Calu3 (cell line): ENCODE results near the gene RAD51B. TPM values are rescaled to one million over a fixed set of nuclear protein-coding genes. Genes with fewer than 3 reads are reported as not detected.
A peak's percentile ranks its signal among the peaks of the same experiment; 100 is the strongest.

Experiments used
- BruUV-seq: library from RNA; stranded (reverse); fragments of 400-500 nt; replicated peaks from 2 replicates; lab custom pipeline; 2021; lab: Mats Ljungman, UMichigan
- CTCF ChIA-PET: fragments of 300-600 bp; sonication (Branson Sonifier 250); formaldehyde crosslinking; loops from one replicate; lab custom pipeline; 2022; ENCODE audit warnings: antibody characterized with exemption; lab: Charles Lee
- DNase-seq: peaks from one replicate; pipeline ENCODE4 v3.0.0; 2022
- H3K27ac Mint-ChIP-seq: one replicate; pipeline ENCODE4 v1.8.0; 2022; ENCODE audit warnings: mixed read lengths; ENCODE audit not compliant: unreplicated experiment
- H3K27me3 Mint-ChIP-seq: one replicate; pipeline ENCODE4 v1.8.0; 2022; ENCODE audit warnings: mixed read lengths; ENCODE audit not compliant: unreplicated experiment
- H3K36me3 Mint-ChIP-seq: one replicate; pipeline ENCODE4 v1.8.0; 2022; ENCODE audit warnings: mild to moderate bottlenecking, moderate library complexity, mixed read lengths; ENCODE audit not compliant: insufficient read depth, unreplicated experiment
- H3K4me1 Mint-ChIP-seq: one replicate; pipeline ENCODE4 v1.8.0; 2022; ENCODE audit warnings: mild to moderate bottlenecking, low read depth, mixed read lengths; ENCODE audit not compliant: unreplicated experiment
- H3K4me3 Mint-ChIP-seq: one replicate; pipeline ENCODE4 v1.8.0; 2022; ENCODE audit warnings: mild to moderate bottlenecking, low read depth, moderate library complexity, mixed read lengths; ENCODE audit not compliant: unreplicated experiment
- H3K9me3 Mint-ChIP-seq: one replicate; pipeline ENCODE4 v1.8.0; 2022; ENCODE audit warnings: low read depth, mixed read lengths; ENCODE audit not compliant: unreplicated experiment
- CTCF ChIP-seq: fragments of 200-600 bp; IDR thresholded peaks from one replicate; pipeline ENCODE4 v1.8.0; 2022; ENCODE audit warnings: antibody characterized with exemption; ENCODE audit not compliant: unreplicated experiment
- intact Hi-C: fragments of 100-400 bp; cut with micrococcal nuclease; formaldehyde crosslinking; loops from one replicate; pipeline ENCODE4 v1.10.0; 2022; ENCODE audit not compliant: unreplicated experiment
- total RNA-seq: library from RNA; stranded (reverse); gene quantifications from 2 replicates; pipeline ENCODE4 v1.2.3, GENCODE V29; 2022

Gene RAD51B
- total RNA-seq, 1 experiment from 2014 or later: 24.7 TPM

DNA sequence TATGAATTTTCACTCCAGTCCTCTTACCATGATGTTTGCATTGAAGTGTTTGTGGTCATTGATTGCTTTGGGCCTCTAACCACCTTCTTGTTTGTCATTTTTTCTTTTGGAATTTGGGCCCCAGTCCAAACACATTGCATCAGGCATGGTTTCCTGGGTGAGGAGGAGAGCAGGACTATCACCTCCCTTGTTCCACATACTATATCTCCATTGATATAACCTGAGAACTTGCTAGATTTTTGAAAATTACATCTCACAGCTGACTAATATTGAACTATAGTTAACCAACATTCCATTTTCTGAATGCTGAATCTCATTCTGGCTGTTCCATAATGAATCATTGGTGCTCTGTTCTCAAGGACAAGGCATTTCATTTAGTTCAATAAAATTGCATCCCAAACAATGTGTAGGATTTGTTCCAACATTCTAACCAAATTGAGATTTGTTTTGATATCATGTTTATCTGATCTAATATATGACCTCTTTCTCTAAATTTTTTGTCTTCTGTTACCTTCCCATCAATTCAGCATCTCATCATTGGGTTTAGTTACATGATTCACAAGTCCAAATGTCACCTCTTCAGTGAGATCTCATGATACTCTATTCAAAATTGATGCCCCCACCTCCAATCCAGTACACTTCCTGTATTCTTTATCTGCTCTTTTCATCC, 644.3 kb downstream of the RAD51B start:
- Mint-ChIP-seq H3K4me1 (peaks cover 55% of the 10 kb centered on the region), H3K27ac (peak overlapping the region; percentile 71), H3K36me3 (no peaks in the 10 kb centered on the region), H3K4me3 (no peak overlapping the region), H3K9me3 (no peaks in the 10 kb centered on the region), H3K27me3 (no peaks in the 10 kb centered on the region)
- DNase-seq: peak; percentile 46
- no peak for TF ChIP-seq CTCF
- BruUV-seq: no TSS peak
- CTCF ChIA-PET: no interaction called here
- intact Hi-C loops: no loop called here

DNA sequence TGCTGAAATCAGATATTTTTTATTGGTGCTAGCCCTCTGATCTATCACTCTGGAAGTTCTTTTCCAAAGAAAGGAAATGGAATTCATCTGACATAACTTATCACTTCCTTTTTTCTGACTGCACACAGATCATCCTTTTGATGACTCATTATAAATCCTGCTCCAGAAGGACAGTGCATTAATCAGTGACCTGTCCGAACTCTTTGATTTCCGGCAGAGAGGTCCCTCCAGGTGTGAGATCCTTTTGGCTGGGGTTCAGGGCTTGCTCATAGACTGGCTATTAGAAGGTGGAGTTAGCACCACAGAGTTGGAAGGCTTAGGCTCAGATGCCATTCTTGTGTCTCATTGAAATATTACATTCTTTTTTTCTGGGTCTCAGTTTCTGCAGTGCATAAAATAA, 645.1 kb downstream of the RAD51B start:
- H3K9me3 Mint-ChIP-seq: no peaks in the 10 kb centered on the region
- TF ChIP-seq CTCF: no peak
- DNase-seq: no peak
- no TSS peak for BruUV-seq
- peaks cover 55% of the 10 kb centered on the region for H3K4me1 Mint-ChIP-seq
- H3K4me3 Mint-ChIP-seq: no peak overlapping the region
- no peaks in the 10 kb centered on the region for H3K36me3 Mint-ChIP-seq
- CTCF ChIA-PET: no interaction called here
- H3K27me3 Mint-ChIP-seq: no peaks in the 10 kb centered on the region
- intact Hi-C loops: loop anchor here (5.0 kb wide), 2 partner anchors 58 to 113 kb away; no protein-coding TSS in a partner anchor
- peak overlapping the region; percentile 71 for H3K27ac Mint-ChIP-seq

GRCh38 chr14:68466491-68466977, 647.0 kb downstream of the RAD51B start:
- intact Hi-C loops: loop anchor here (2.0 to 5.0 kb wide), 4 partner anchors 56 to 318 kb away; no protein-coding TSS in a partner anchor
- BruUV-seq: no TSS peak
- Mint-ChIP-seq H3K36me3 (no peaks in the 10 kb centered on the region), H3K27me3 (no peaks in the 10 kb centered on the region), H3K27ac (no peak overlapping the region), H3K4me3 (no peak overlapping the region), H3K4me1 (peaks cover 48% of the 10 kb centered on the region), H3K9me3 (no peaks in the 10 kb centered on the region)
- CTCF ChIA-PET: interaction anchor here (0.9 kb wide), 1 partner anchor 55 kb away, joined by 3 read pairs; no protein-coding TSS in a partner anchor
- DNase-seq: peak; percentile 33
- no peak for TF ChIP-seq CTCF

DNA sequence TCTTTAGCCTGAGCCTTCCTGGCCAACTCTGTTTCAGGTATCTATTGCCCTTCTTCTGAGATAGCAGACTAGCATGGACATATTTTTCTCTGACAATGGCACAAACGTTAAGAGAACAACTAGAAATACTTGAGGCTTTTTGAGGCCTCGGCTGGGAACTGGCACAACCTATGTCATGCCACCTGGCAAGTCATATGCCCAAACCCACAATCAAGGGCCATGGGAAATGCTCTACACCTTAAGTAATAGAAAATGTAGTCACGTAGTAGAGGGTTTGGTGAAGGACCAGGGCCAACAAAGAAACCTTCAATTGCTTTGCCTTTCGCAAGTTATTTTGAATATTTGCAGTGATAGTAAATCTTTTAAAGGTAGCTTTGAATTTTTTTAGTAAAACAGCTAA, 647.8 kb downstream of the RAD51B start:
- no peak for TF ChIP-seq CTCF
- no peak overlapping the region for H3K4me3 Mint-ChIP-seq
- CTCF ChIA-PET: no interaction called here
- no peak overlapping the region for H3K27ac Mint-ChIP-seq
- no peak for DNase-seq
- no peaks in the 10 kb centered on the region for H3K9me3 Mint-ChIP-seq
- no peaks in the 10 kb centered on the region for H3K27me3 Mint-ChIP-seq
- peaks cover 48% of the 10 kb centered on the region for H3K4me1 Mint-ChIP-seq
- intact Hi-C loops: loop anchor here (2.0 to 5.0 kb wide), 4 partner anchors 55 to 317 kb away; no protein-coding TSS in a partner anchor
- no peaks in the 10 kb centered on the region for H3K36me3 Mint-ChIP-seq
- BruUV-seq: no TSS peak
